Activated CD8-positive, alpha-beta memory T cell treated with anti-CD3 and anti-CD28 coated beads, Interleukin-2, amount 10 ng/mL, durations not matched to agents 7 days and 5 days (primary cell): ENCODE results near the gene CST7. TPM values are rescaled to one million over a fixed set of nuclear protein-coding genes. Genes with fewer than 3 reads are reported as not detected.

Experiments used
- ATAC-seq: fragments of 150-1000 bp; cut with Tn5 transposase; one replicate; pipeline ENCODE4 v1.10.0; 2021; ENCODE audit warnings: moderate library complexity
- CTCF ChIA-PET: fragments of 350-600 bp; sonication (Branson Sonifier 250); formaldehyde crosslinking; loops from one replicate; lab custom pipeline; 2021; ENCODE audit warnings: antibody characterized with exemption; lab: Charles Lee
- DNase-seq: peaks from one replicate; pipeline ENCODE4 v3.0.0-alpha.2; 2020
- H3K27ac Mint-ChIP-seq: one replicate; pipeline ENCODE4 v1.8.0; 2021; ENCODE audit warnings: mild to moderate bottlenecking, mixed read lengths
- H3K27me3 Mint-ChIP-seq: one replicate; pipeline ENCODE4 v1.8.0; 2021; ENCODE audit warnings: mixed read lengths
- H3K36me3 Mint-ChIP-seq: one replicate; pipeline ENCODE4 v1.8.0; 2021; ENCODE audit warnings: mild to moderate bottlenecking, mixed read lengths
- H3K4me1 Mint-ChIP-seq: one replicate; pipeline ENCODE4 v1.8.0; 2021; ENCODE audit warnings: mixed read lengths
- H3K4me3 Mint-ChIP-seq: one replicate; pipeline ENCODE4 v1.8.0; 2021; ENCODE audit warnings: mild to moderate bottlenecking, moderate library complexity, mixed read lengths
- H3K9me3 Mint-ChIP-seq: one replicate; pipeline ENCODE4 v1.8.0; 2022; ENCODE audit warnings: low read depth, mixed read lengths
- total RNA-seq, 2 experiments: library from RNA; stranded (reverse); gene quantifications; one replicate each; pipeline ENCODE4 v1.2.3, GENCODE V29; 2021

Gene CST7
- total RNA-seq, 2 experiments from 2014 or later: 177 to 202 TPM

DNA sequence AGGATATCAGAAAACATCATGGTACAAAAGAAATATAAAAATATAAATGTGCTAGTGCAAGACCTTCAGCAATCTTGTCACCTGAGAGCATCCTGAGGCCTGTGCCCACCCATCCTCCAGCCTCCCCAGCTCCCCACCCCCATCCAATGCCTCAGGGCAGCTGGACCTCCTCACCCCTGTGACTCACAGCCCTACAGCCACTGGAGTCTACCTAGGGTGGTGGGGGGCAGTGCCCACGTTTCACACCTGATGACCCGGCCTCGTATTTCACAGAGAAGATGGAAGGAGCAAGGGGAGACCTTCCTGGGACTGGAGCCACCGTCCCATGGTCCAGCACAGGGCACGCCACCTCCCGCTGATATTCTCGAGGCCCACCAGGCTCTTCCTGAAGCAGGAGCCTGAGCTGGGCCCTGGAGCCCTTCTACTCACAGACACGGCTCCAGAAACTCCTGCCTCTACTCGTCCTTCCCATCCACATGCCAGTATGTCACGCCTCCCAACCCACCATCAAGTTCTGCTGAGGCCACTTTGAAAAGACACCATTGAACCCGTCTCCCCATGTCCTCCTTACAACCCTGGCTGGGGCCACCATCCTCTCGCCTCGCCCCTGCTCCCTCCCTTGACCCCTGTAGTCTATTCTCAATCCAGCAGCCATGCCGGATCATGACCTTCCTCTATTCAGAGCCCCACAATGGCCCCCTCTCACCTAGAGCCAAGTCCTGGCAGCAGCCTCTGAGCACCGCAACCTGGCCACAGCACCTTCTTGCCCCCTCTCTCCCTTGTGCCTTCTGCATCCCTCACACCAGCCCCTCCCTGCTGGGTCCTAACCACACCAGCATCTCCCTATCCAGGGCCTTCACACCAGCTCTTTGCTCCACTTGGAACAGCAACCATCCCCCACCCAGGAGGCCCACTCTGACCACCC is 30.2 kb downstream of the CST7 start:
- H3K36me3 Mint-ChIP-seq: peaks cover 88% of the 10 kb centered on the region
- CTCF ChIA-PET: interaction anchor here (0.9 kb wide), 1 partner anchor 57 kb away, joined by 3 read pairs; no protein-coding TSS in a partner anchor
- no peaks in the 10 kb centered on the region for H3K27me3 Mint-ChIP-seq
- H3K4me1 Mint-ChIP-seq: peaks cover 43% of the 10 kb centered on the region
- DNase-seq (peak; percentile 18), ATAC-seq (no peak)
- H3K9me3 Mint-ChIP-seq: peaks cover 11% of the 10 kb centered on the region
- H3K27ac Mint-ChIP-seq: no peak overlapping the region
- no peak overlapping the region for H3K4me3 Mint-ChIP-seq

DNA sequence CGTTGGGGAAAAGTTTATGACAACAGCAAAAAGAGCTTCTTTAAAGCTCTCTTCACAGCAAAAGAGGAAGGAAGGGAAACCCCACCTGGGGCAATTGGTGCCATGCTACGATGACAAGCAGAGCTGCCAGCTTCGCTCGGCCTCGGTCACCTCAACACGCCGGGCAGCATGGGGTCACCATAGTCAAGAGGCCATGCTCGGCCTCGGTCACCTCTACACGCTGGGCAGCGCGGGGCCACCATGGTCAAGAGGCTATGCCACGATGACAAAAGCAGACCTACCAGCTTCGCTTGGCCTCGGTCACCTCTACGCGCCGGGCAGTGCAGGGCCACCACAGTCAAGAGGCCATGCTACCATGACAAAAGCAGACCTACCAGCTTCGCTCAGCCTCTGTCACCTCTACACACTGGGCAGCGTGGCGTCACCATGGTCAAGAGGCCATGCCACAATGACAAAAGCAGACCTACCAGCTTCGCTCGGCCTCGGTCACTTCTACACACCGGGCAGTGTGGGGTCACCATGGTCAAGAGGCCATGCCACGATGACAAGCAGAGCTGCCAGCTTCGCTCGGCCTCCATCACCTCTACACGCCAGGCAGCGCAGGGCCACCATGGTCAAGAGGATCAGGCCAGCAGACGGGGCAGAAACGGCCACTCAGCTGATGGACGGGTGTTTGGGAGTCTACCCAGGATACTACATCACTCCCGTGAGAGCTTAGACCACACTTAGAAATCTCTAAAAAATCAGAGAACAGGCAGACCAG is 31.4 kb downstream of the CST7 start:
- CTCF ChIA-PET: interaction anchor here (0.6 to 1.1 kb wide), 3 partner anchors 56 to 462 kb away, joined by 3 read pairs; no protein-coding TSS in a partner anchor
- H3K27ac Mint-ChIP-seq: peak overlapping the region; percentile 82
- H3K9me3 Mint-ChIP-seq: peaks cover 10% of the 10 kb centered on the region
- H3K4me3 Mint-ChIP-seq: no peak overlapping the region
- DNase-seq: peak; percentile 22
- peaks cover 78% of the 10 kb centered on the region for H3K36me3 Mint-ChIP-seq
- peaks cover 53% of the 10 kb centered on the region for H3K4me1 Mint-ChIP-seq
- ATAC-seq: no peak
- H3K27me3 Mint-ChIP-seq: no peaks in the 10 kb centered on the region

DNA sequence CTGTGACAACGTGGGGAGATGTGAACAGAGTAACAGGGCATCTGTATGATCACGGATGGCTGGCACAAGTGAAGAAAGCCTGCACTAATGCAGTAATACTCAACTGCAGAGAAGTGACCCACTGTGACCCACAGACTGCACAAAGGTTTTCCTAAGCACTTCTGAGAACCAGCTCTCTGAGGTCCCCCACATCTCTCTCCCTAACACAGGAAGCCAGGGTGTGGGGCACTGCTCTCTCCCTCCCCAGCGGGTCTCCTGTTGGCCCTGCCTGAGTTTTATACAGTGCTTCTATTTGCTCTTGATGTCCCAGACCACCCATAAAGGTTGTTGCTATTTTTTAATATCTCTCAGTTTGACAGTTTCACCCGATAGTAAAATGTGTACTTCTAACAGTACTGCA is 32.2 kb downstream of the CST7 start:
- H3K27ac Mint-ChIP-seq: peak overlapping the region; percentile 82
- CTCF ChIA-PET: interaction anchor here (1.1 kb wide), 1 partner anchor 76 kb away, joined by 3 read pairs; no protein-coding TSS in a partner anchor

DNA sequence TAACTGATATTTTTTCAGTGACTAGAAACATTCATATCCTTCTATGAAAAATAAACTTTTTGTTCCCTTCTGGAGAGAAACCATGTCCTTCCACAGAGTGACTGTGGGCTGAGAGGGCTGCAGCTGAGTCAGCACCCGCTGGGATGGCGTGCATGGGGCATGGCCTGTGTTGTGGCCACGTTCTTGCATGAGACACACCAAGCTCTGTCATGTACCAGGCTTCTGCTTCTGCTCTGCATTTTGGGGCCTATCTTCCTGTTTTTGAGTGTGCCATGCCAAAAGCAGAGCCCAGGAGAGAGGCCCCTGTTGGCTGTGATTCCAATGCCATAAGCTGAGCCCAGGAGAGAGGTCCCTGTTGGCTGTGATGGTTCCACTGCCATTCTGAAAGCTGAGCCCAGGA is 32.7 kb downstream of the CST7 start:
- Mint-ChIP-seq H3K36me3 (peaks cover 67% of the 10 kb centered on the region), H3K27me3 (no peaks in the 10 kb centered on the region), H3K4me3 (no peak overlapping the region), H3K9me3 (peaks cover 4% of the 10 kb centered on the region), H3K4me1 (peaks cover 63% of the 10 kb centered on the region), H3K27ac (peak overlapping the region; percentile 82)
- peak; percentile 47 for DNase-seq
- CTCF ChIA-PET: interaction anchor here (1.1 to 1.3 kb wide), 2 partner anchors 27 to 75 kb away, joined by 3 to 4 read pairs; no protein-coding TSS in a partner anchor
- ATAC-seq: peak; percentile 63

More for the DNA sequence above, 32.2 kb downstream of the CST7 start:
- H3K9me3 Mint-ChIP-seq: peaks cover 6% of the 10 kb centered on the region
- H3K4me1 Mint-ChIP-seq: peaks cover 59% of the 10 kb centered on the region
- DNase-seq (peak; percentile 41), ATAC-seq (peak; percentile 60)
- peaks cover 70% of the 10 kb centered on the region for H3K36me3 Mint-ChIP-seq
- no peaks in the 10 kb centered on the region for H3K27me3 Mint-ChIP-seq
- H3K4me3 Mint-ChIP-seq: no peak overlapping the region

DNA sequence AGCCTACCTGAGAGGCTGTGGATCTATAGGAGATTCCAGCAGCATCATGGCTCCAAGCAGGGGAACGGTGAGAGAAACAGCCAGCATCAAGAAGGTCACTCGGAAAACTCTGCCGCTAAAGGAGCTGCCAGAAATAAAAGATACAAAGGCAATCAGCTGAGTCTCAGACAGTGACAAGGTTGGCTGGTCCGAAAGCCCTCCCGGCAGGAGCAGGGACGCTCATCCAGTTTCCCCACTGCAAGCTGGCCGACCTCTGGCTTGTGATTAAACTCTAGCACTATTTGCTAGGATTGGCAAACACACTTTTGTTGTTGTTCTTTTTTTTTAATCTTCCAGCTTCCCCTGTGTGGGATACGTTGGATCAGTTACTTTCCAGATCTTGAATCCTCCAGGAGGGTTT is 34.8 kb downstream of the CST7 start:
- peaks cover 58% of the 10 kb centered on the region for H3K36me3 Mint-ChIP-seq
- DNase-seq (no peak), ATAC-seq (no peak)
- H3K27ac Mint-ChIP-seq: no peak overlapping the region
- peaks cover 4% of the 10 kb centered on the region for H3K9me3 Mint-ChIP-seq
- CTCF ChIA-PET: interaction anchor here (1.0 kb wide), 1 partner anchor 10 kb away, joined by 3 read pairs; no protein-coding TSS in a partner anchor
- H3K4me3 Mint-ChIP-seq: no peak overlapping the region
- peaks cover 76% of the 10 kb centered on the region for H3K4me1 Mint-ChIP-seq
- no peaks in the 10 kb centered on the region for H3K27me3 Mint-ChIP-seq

DNA sequence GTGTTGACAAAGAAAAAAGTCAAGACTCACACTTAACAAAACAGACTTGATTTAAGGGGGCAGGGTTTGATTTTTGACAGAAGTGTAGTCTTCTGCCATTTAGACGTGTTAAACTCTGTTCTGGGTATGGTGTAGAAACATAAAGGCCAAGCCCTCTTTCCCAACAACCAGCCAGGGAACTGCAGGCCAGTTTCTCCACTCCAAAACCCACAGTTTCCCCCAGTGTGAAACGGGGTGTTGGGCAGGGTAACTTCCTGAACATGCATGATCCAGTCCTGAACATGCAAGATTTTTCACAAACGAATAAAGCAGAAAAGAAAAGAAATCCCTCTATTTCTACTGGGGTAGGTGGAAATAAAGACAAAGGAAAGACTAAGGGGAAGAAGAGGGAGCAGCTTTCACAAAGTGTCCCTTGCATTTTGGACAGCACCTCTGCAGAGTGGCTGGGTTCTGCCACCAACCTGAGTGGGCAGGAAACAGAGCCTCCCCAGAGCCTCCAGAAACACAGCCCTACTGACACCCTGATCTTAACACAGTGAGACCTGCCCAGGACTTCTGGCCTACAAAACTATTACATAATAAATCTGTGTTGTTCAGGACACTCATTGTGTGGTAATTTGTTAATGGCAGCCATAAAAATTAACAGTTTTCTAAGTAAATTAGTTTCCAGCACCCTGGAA is 36.0 kb downstream of the CST7 start:
- peak; percentile 33 for DNase-seq
- Mint-ChIP-seq H3K4me3 (no peak overlapping the region), H3K36me3 (peaks cover 52% of the 10 kb centered on the region), H3K27ac (peak overlapping the region; percentile 10), H3K9me3 (peaks cover under 1% of the 10 kb centered on the region), H3K4me1 (peaks cover 81% of the 10 kb centered on the region), H3K27me3 (no peaks in the 10 kb centered on the region)
- CTCF ChIA-PET: no interaction called here
- ATAC-seq: no peak

DNA sequence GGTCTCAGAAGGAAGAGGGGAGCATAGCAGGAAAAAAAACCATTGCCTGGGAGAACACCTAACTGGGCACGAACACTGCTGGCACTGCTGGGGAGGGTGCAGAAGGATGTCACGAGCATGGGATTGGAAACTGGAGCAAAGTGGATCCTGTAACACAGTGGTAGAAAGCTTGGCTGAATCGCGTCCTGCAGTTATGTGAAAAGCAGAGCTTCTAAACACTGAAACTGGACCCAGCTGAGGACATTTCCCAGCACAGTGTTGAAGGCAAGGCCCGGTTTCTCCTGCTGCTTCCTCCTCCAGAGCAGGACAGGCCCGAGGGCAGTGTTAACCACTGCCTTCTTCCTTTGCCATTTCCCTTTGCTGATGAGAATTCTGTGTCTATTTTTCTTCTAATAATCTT is 36.7 kb downstream of the CST7 start:
- DNase-seq: peak; percentile 32
- no peak for ATAC-seq
- peaks cover 47% of the 10 kb centered on the region for H3K36me3 Mint-ChIP-seq
- no peak overlapping the region for H3K27ac Mint-ChIP-seq
- H3K9me3 Mint-ChIP-seq: no peaks in the 10 kb centered on the region
- no peak overlapping the region for H3K4me3 Mint-ChIP-seq
- CTCF ChIA-PET: no interaction called here
- H3K4me1 Mint-ChIP-seq: peaks cover 82% of the 10 kb centered on the region
- no peaks in the 10 kb centered on the region for H3K27me3 Mint-ChIP-seq

DNA sequence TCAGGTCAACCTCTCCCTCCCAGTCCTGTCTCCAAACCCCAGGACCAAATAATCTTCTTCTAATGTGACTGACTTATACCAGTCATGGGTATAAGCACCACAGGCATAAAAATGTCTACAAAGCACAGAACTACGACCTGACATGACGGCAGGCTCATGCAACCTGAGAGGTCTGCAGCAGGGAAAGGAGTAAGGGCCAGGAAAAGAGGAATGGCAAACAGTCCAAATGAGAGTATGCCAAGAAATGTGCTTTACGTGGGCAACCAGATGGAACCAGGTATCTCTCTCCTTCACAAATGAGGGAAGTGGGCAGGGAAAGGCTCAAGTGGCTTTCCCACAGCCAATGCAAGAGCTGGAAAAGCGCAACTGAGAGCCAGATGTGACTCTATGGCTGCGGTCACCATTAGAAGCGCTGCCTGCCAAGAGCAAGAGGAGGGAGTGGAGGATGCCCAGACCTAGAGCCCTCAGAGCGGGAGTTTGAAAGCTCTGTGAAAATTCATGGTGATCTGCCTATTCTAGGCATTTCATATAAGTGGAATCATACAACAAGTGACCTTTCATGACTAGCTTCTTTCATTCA is 37.5 kb downstream of the CST7 start:
- CTCF ChIA-PET: no interaction called here
- no peak overlapping the region for H3K27ac Mint-ChIP-seq

DNA sequence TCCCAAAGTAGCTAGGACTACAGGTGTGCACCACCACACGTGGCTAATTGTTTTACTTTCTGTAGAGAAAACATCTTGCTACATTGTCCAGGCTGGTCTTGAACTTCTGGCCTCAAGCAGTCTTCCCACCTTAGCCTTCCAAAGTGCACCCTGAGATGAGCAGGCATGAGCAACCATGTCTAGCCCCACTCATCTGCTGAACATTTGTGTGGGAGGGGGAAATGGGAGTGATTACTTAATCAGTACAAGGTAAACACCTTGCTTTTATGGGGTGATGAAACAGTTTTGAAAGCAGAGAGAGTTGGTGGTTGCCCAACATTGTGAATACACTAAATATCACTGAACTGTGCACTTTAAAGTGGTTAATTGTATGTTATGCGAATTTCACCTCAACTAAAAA is 38.2 kb downstream of the CST7 start:
- Mint-ChIP-seq H3K27me3 (no peaks in the 10 kb centered on the region), H3K36me3 (peaks cover 41% of the 10 kb centered on the region), H3K4me3 (no peak overlapping the region), H3K4me1 (peaks cover 78% of the 10 kb centered on the region), H3K27ac (no peak overlapping the region), H3K9me3 (no peaks in the 10 kb centered on the region)
- no peak for ATAC-seq
- DNase-seq: peak; percentile 21
- CTCF ChIA-PET: no interaction called here

More for the DNA sequence above, 37.5 kb downstream of the CST7 start:
- H3K4me1 Mint-ChIP-seq: peaks cover 82% of the 10 kb centered on the region
- no peaks in the 10 kb centered on the region for H3K9me3 Mint-ChIP-seq
- DNase-seq (peak; percentile 28), ATAC-seq (no peak)
- H3K4me3 Mint-ChIP-seq: no peak overlapping the region
- H3K27me3 Mint-ChIP-seq: no peaks in the 10 kb centered on the region
- peaks cover 43% of the 10 kb centered on the region for H3K36me3 Mint-ChIP-seq

DNA sequence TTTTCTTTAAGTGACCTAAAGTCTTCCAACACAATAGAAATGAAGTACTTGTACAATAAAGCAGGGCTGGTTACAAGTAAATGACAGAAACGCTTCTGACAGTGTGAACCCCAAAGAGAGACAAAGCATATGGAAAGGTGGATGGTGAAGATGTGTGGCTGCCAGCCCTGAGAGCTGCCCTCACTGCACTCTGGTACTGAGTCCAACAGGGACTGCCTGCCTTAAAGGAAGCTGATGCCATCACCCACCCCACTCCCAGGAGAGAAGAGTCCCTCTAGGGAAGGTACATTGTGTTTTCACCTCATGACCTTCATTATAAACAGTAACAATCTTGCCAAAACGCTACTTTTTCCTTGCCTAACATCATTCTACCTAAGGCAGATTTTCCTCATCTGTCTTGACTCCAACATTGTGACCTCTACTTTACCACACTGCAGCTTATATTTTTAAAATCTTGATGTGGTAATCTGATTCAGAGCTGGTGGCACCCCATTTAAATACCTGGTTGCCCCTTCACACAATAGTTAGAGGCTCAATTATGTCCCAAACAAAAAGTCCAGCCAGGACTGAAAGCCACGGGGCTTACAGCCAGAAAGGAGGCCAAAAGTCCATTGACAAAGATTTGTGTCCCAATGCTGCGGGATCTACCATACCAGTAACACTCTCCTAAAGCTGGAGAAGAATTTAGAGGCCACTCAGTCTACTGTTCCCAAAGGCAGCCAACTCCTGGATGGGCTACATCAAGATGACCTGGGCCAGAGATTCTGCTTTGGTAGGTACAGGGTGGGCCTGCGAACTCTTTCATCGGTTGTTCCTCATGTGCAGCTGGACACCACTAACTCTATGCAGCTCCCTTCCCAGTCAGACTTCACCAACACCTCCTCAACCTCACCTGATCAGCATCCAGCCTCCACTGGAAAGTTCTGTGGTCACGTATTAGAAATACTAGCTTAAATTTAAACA is 39.1 kb downstream of the CST7 start:
- no peak overlapping the region for H3K4me3 Mint-ChIP-seq

DNA sequence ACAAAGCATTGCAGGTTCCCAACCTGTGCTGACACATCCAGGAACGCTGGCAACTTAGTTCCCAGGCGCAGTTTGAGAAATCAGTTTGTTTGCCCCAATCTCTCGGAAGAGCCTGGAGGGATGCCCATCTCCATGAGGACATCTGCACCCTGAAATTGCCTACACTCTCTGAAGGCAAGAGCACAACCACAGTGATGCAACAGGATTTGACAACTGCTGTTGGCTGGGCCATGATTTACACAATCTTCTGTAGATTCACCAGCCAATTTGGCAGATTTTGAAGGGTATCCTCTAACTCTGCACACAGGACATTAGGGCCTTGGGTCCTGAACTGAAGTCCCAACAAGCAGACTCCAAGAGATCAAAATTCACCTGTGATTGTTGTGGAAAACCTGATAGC is 40.1 kb downstream of the CST7 start:
- Mint-ChIP-seq H3K4me3 (no peak overlapping the region), H3K27ac (peak overlapping the region; percentile 52)
- CTCF ChIA-PET: interaction anchor here (0.8 to 1.2 kb wide), 2 partner anchors 59 to 61 kb away, joined by 3 read pairs; no protein-coding TSS in a partner anchor

More for the DNA sequence above, 39.1 kb downstream of the CST7 start:
- H3K9me3 Mint-ChIP-seq: no peaks in the 10 kb centered on the region
- DNase-seq: peak; percentile 36
- CTCF ChIA-PET: interaction anchor here (0.8 to 1.2 kb wide), 2 partner anchors 58 to 60 kb away, joined by 3 read pairs; no protein-coding TSS in a partner anchor
- peaks cover 72% of the 10 kb centered on the region for H3K4me1 Mint-ChIP-seq
- no peak for ATAC-seq
- no peaks in the 10 kb centered on the region for H3K27me3 Mint-ChIP-seq
- H3K27ac Mint-ChIP-seq: no peak overlapping the region
- H3K36me3 Mint-ChIP-seq: peaks cover 34% of the 10 kb centered on the region

More for the DNA sequence above, 40.1 kb downstream of the CST7 start:
- Mint-ChIP-seq H3K36me3 (peaks cover 25% of the 10 kb centered on the region), H3K9me3 (no peaks in the 10 kb centered on the region), H3K27me3 (no peaks in the 10 kb centered on the region), H3K4me1 (peaks cover 77% of the 10 kb centered on the region)
- DNase-seq: peak; percentile 32
- no peak for ATAC-seq
